ENCODE measurements around the gene ANGPTL8.
A peak's percentile ranks its signal among the peaks of the same experiment; 100 is the strongest.

Gene ANGPTL8, protein sequence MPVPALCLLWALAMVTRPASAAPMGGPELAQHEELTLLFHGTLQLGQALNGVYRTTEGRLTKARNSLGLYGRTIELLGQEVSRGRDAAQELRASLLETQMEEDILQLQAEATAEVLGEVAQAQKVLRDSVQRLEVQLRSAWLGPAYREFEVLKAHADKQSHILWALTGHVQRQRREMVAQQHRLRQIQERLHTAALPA

DNA sequence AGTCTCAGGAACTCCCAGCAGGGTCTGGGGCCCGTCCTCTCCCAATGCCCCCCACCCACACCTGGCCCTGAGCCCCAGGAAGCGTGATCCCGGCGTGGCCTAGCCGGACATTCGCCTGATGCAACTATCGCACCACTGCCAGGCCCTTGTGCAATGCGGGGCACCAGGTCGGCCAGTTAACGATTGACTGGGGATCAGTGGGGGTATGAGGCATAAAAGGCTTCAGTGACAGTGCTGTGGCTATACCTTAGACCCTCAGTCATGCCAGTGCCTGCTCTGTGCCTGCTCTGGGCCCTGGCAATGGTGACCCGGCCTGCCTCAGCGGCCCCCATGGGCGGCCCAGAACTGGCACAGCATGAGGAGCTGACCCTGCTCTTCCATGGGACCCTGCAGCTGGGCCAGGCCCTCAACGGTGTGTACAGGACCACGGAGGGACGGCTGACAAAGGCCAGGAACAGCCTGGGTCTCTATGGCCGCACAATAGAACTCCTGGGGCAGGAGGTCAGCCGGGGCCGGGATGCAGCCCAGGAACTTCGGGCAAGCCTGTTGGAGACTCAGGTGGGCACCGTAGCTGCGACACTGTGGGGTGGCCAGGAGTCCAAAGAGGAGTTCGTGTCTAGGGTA lies at the start of gene ANGPTL8:
ANGPTL8 (plus strand) TSS at position 243 of the 624 bp plus-strand sequence; CDS start at position 262, 19 bp downstream.
- DNase-seq (ENCODE audit: low read depth) = no peak

DNA sequence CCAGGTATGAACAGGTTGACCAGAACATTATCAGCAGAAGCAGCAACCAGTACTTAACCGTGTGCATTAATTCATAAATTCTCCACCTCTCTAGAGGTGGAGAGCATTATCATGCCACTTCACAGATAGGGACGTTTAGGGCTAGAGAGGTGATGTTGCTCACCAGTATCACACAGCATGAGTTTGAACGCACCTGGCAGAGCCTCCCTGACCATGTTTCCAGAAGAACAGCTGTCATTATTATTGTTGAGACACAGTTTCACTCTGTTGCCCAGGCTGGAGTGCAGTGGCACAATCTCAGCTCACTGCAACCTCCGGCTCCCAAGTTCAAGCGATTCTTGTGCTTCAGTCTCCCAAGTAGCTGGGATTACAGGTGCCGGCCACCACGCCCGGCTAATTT lies 48.9 kb upstream of the ANGPTL8 start:
- no peak for DNase-seq (ENCODE audit: low read depth)

DNA sequence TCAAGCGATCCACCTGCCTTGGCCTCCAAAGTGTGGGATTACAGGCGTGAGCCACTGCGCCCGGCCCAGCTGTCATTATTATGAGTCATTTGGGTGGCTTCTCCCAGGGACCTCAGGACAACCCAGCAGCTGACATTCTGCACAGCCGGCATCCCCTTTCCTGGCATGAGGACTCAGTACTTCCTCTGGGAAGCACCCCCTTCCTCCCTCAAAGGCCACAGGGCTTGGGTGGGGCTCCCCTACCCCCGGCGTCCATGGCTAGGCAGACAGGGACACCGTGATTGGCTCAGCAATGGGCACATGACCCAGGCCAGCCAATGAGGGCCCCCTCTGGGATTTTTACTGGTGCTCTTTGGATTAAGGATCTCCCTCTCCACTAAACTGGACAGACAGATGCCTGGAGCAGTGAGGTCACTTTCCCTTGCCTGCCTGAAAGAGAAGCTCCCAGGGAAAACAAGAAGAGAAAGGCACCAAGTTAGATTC lies 48.1 kb upstream of the ANGPTL8 start:
- peak; percentile 56 for DNase-seq (ENCODE audit: low read depth)

DNA sequence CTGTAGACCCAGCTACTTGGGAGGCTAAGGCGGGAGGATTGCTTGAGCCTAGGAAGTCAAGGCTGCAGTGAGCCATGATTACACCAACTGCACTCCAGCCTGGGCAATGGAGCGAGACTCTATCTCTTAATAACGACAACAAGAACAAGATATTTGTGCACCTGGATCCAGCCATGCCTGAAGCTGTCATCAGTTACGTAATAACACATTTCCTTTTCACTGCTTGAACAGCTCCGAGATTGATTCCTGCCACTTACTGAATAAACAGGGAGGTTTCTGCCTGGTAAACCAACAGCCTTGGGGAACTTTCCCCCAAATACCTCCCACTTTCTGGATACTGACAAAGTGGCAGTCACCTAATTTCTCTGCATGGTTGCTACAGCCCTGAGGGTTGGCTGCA lies 47.5 kb upstream of the ANGPTL8 start:
- DNase-seq (ENCODE audit: low read depth) = no peak

DNA sequence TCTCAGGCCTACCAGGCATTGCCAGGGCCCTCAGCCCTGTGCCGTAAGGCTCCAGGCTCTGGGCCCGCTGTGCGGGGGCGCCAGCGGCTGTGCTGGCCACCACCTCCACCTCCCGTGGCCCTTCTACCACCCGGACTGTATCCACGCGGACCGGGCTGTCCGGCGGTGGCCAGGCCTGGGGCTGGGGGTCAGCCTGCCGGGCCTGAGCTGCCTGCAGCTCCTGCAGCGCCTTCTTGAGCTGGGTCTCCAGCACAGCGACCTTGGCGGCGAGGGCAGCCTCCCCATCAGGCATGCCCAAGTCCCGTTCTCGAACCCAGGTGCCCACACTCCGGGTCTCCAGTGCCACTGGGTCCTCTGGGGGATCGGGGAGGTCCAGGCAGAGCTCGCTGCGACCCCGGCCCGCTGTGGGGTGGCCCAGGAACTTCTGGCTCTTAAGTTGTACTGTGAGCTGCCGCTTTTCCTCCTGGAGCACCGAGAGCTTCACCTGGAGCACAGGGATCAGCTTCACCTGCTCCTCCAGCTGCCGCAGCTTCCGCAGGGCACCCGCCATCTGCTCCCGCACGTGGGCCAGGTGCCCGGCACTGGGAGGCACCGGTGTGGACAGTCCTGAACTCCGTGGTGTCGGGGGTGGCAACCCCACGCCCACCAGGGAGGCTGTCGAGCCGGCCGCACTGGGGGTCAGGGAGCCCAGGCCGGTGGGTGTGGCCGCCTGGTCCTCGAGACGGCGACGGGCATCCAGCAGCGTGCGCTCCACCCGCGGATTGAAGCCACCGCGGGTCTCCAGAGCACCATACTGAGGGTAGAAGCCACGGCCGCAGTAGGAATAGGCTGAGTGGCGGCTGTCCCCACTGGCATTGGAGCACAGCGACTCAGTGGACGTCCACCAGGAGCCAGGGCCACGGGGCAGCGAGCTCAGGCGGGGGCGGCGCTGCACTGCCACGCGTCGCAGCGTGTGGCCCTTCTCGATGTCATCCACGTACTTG lies 46.2 kb upstream of the ANGPTL8 start:
- no peak for DNase-seq (ENCODE audit: low read depth)

DNA sequence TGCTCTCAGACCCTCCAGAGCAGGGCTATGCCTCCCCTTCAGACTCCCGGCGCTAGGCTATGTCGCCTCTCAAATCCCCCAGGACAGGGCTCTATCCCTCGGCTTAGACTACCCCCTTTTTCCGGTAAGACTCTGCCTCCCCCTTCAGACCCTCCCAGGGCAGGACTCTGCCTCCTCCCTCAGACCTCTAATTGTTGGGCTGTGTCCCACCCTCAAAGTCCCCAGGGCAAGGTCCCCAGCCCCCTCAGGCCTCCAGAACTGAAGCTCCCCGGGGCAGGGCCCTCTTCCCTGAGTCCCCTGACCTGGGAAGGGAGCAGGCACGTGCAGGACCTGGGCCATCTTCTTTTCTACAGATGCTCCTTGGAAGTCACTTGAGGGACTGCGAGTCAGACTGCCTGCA lies 45.2 kb upstream of the ANGPTL8 start:
- no peak for DNase-seq (ENCODE audit: low read depth)

DNA sequence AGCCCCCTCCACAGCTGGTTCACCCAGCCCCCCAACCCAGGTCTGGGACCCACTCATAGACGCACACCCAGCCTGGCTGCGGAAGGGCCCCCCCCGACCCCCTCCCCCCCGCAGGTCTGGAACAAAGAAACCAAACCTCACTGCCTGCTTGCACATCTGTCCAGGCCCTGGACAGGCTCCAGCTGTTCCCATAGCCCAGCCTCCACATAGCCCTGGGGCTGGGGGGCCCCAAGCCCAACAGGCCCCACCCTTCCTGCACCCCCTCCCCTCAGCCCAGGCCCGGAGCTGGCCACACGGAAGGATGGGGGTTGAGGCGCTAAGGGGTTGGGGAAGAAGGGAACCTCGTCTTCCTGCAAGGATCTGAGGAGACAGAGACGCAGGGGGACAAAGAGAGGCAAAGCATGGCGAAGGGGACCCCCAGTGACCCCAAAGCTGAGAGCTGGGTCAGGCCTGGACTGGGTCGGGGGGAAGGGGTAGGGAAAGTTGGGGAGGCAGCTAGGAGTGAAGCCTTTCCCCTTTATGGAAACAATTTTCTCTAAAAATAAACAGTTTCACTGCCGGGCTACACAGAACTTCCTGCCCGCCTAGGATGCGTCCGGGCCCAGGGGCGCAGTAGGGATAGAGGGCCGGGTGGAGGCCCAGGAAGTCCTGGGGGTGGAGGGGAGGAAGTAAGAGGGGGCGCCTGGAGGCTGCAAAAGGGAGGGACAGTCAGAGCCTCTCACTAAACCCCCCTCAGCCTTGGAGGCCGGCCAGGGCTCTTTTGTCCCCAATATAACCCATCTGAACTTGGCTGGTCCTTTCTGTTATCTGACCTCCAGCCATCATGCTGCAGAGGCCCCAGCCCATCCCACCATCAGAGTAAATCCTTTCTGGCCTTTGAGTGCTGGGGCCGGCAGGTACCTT lies 44.5 kb upstream of the ANGPTL8 start:
- DNase-seq (ENCODE audit: low read depth) = peak; percentile 24

DNA sequence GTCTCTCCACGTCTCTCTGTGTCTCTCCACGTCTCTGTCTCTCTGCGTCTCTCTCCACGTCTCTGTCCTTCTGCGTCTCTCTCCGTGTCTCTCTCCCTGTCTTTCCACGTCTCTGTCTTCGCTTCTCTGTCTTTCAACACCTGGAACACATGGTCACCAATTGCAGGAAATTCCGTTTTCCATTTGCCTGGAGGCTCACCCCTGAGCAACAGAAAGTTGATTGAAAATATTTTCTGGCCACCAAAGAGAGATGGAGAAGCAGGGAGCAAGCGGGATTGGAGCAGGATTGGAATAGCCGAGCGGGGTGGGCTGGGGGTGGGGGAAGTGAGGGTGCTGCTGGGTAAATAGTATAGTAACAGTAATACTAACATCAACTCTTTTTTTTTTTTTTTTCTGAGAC lies 43.7 kb upstream of the ANGPTL8 start:
- DNase-seq (ENCODE audit: low read depth) = no peak

DNA sequence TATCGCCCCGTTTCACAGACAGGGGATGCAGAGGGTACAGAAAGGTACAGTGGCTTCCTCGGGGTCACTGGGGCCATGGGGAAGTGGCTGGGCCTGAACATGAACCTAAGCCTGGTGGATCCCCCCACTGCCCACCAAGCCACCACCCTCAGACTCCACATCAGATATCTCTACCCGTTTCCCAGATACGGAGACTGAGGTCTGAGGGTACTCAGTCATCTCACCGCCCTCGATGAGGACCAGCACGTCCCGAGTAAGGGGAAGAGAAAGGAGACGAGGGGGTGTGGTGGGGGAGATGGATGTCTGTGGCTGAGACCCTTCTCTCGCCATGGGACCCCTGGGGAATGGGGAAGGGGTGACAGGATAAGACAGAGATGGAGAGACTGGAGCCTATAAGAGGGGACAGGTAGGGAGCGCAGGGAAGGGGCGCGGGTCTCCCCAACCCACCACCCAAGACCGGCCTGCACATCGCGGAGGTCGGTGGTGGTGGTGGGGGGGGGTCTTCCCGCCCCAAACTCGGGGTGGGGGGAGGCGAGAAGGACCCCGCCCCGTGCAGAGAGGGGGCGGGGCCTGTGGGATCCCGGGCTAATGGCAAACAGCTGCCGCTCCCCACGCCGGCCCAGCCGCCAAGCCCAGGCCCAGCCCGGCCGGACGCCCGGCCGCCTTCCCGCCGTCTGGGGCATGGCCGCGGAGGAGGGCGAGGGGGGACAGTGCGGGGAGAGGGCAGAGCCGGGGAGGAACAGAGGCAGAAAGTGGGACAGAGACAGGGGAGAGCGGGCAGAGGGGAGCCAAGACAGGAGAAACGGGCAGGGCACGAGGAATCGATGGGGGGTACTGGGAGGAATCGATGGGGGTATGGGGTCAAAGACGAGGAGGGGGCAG lies 42.8 kb upstream of the ANGPTL8 start:
- DNase-seq (ENCODE audit: low read depth) = no peak

DNA sequence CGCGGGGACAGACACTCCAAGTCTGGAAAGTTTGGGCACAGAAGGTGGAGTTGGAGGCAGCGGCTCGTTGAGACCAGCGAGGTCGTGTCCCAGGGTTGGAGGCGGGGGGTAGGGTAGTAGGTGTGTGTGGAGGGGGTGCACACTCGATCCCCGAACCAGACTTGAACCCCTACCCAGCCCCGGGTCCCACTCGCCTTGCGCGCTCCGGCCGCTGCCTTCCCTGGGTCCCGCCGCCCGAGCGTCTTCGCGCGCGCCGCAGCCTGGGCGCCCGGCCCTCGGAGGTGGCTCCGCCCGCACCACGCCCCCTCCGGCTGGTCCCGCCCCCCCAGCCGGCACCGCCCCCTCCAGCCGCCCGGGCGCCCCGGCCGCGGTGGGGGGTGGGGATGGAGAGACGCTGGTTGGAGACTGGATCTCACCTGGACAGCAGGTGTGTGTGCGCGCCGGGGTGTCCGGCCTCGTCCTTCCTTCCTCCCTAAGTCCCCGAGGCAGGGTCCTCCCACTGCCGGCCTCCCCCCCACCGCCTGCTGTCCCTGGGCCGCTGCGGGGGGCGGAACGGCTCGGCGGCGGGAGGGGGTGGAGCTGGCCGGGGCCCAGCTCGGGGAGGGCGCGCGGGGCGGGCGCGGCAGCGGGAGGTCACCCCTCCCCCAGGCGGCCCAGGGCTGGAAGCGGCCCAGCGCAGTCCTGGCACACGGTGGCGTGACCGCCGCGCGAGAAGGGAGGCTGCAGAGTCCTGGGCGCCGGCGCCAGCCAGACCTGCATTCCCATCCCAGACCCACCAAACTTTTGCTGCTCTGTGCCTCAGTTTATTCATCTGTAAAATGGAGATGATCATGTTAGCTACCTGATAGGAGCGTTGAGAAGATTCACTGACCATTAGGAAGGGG lies 41.9 kb upstream of the ANGPTL8 start, which contains the start of gene KANK2:
KANK2 (minus strand) TSS at position 255 of the 884 bp plus-strand sequence. CDS start 3,034 bp downstream, outside the sequence.
- peak; percentile 43 for DNase-seq (ENCODE audit: low read depth)

DNA sequence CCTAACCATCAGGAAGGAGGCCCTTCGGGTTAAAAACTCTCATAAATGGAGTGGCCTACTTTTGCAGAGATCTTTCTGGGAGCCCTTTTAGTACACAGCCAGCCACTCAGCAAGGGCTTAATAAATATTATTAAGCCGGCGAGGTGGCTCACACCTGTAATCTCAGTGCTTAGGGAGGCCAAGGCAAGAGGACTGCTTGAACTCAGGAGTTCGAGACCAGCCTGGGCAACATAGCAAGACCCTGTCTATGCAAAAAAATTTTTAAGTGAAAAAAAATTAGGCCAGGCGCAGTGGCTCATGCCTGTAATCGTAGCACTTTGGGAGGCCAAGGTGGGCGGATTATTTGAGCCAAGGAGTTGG lies 41.3 kb upstream of the ANGPTL8 start:
- no peak for DNase-seq (ENCODE audit: low read depth)

DNA sequence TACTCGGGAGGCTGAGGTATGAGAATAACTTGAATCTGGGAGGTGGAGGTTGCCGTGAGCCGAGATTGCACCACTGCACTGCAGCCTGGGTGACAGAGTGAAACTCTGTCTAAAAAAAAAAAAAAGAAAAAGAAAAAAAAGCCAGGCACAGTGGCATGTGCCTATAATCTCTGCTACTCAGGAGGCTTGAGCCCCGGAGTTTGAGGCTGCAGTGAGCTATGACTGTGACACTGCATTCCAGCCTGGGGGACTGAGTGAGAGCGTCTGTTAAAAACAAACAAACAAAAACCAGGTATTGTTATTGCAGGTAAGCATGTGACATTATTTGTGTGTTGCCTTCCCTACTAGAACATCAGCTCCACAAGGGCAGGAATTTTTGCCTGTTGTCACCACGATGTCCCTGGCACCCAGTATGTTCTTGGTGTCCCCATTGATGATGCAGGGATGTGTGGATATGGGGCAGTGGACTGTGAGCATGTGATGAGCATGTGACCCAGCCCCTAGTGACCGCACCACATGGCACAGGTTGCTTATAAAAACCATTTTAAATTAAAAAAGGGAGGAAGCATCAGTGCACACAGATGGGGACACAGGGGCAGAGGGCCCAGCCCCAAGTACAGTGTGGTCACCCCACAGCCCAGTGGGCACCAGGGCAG lies 40.5 kb upstream of the ANGPTL8 start:
- DNase-seq (ENCODE audit: low read depth) = no peak

DNA sequence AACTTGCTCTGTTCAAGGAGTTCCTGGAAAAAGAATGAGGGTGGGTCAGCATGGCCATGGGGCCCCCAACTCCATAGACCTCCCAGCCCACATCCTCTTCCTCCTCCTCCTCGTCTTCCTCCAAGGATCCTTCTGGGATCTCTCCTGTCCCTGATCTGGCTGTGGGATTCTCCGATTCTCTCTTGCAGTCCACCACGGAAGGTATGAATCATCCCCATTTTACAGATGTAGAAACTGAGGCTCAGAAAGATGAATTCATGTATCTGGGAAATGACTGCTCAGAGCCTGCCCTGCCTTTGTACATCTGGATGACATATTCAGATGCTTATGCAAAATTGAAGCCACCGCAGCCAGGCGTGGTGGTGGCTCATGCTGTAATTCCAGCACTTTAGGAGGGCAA lies 39.9 kb upstream of the ANGPTL8 start:
- DNase-seq (ENCODE audit: low read depth) = no peak

DNA sequence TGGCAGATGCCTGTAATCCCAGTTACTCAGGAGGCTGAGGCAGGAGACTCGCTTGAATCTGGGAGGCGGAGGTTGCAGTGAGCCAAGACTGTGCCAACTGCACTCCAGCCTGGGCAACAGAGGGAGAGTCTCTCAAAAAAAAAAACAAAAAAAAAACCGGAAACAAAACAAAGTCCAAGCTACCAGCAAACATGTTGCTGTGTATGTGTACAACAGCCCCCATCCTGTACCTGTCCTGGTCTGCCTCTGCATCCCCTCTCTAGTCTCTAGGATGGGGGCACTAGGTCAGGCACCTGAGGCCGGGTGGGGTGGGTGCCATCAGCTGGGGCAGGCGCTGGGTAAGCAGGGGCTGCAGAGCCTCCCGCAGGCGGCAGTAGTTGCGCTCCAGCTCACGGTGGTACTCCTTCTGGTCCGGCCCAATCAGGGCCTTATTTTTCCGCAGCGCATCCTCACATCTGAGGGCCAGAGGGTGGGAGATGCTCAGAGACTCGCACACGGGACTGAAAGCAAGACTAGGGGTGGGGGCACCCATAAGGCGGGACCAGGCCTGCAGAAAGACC lies 39.3 kb upstream of the ANGPTL8 start:
- no peak for DNase-seq (ENCODE audit: low read depth)

DNA sequence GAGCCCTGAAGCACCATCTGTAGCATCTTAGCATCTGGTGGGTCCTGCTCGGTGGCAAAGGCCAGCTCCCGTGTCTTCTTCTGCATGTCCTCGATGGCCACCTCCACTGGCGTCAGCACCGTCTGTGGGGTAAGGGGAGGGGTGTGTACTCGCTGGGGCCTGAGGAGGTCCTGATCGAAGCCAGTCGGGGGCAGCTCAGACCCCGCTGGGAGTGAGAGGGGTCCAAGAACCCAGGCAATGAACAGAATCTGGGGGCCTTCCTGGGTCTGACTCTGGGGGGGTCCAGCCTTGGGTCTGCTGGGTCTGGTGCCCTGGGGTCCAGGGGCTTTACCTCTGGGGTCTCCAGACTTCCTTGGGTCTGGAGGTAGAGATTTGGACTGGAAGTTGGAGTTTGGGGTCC lies 38.5 kb upstream of the ANGPTL8 start:
- no peak for DNase-seq (ENCODE audit: low read depth)

DNA sequence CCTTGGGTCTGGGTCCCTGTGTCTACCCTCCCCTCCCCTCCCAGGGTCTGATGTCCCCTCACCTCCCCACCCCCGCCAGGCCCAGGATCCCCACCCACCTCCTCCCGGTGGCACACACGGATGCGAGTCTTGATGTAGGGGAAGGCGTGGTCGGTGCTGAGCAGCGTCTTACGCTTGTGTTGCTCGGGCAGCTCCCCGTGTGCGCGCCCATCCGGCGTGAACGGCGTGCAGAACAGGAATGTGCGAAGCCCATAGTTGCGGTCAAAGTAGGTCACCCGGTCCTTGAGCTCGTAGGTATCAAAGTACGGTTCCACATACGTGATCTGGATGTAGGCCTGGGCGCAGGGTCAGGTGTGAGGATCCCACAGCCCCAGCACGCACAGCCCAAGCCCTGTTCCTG lies 37.6 kb upstream of the ANGPTL8 start:
- DNase-seq (ENCODE audit: low read depth) = no peak

DNA sequence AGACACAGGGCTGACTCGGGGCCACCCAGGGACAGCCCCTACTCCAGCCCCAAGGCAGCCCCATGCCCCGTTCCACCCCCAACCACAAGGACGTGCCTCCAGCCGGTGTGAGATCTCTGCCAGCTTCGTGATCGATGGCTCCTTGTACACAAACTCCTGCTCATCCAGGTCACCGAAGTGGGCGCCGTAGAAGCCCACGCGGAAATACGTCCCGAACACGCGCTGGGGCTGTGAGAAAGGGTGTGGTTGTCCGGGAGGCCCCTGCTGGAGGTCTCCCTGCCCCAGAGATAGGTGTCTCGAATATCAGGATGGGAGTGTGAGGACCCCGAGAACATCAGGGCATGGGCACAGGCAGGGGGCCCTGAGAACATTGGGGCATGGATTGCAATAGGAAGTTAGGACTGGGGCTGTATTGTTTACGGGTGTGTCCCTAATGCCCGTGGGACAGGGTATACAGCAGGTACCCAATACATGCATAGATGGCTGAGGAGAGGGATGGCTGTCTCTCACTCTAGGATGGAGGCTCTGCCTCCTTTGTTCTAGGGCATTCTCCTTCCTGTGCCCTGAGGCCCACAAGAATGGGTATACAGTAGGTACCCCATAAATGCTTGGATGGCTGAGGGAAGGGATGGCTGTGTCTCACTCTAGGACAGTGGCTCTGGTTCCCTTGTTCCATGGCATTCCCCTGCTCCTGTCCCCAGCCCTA lies 36.8 kb upstream of the ANGPTL8 start:
- no peak for DNase-seq (ENCODE audit: low read depth)
